Immature natural killer cell (primary cell): ENCODE results near the gene THAP5. TPM values are rescaled to one million over a fixed set of nuclear protein-coding genes. Genes with fewer than 3 reads are reported as not detected.

Experiments used
- DNase-seq, 3 donors: peaks; one replicate each; pipeline ENCODE4 v3.0.0; 2022; ENCODE audit warnings: mixed read lengths in 1 of 3
- H3K27ac Mint-ChIP-seq, 6 donors: one replicate each; pipeline ENCODE4 v1.8.0; 2020; ENCODE audit warnings: mixed read lengths in 6 of 6, mild to moderate bottlenecking in 5 of 6, inconsistent platforms in 4 of 6, moderate library complexity in 3 of 6
- H3K27me3 Mint-ChIP-seq, 3 donors: one replicate each; pipeline ENCODE4 v1.8.0; 2020 to 2021; ENCODE audit warnings: low read depth in 3 of 3, mild to moderate bottlenecking in 3 of 3, mixed read lengths in 3 of 3, moderate library complexity in 3 of 3, inconsistent platforms in 1 of 3
- H3K36me3 Mint-ChIP-seq, 3 donors: one replicate each; pipeline ENCODE4 v1.8.0; 2020; ENCODE audit warnings: mixed read lengths in 3 of 3, inconsistent platforms in 2 of 3, mild to moderate bottlenecking in 2 of 3
- H3K4me1 Mint-ChIP-seq, 2 donors: one replicate each; pipeline ENCODE4 v1.8.0; 2020; ENCODE audit warnings: inconsistent platforms in 2 of 2, mild to moderate bottlenecking in 2 of 2, mixed read lengths in 2 of 2, moderate library complexity in 1 of 2
- H3K4me3 Mint-ChIP-seq, 5 donors: one replicate each; pipeline ENCODE4 v1.8.0; 2020; ENCODE audit warnings: mild to moderate bottlenecking in 5 of 5, mixed read lengths in 5 of 5, inconsistent platforms in 3 of 5, moderate library complexity in 3 of 5
- H3K9me3 Mint-ChIP-seq, 6 donors: one replicate each; pipeline ENCODE4 v1.8.0; 2020; ENCODE audit warnings: mild to moderate bottlenecking in 6 of 6, mixed read lengths in 6 of 6, inconsistent platforms in 4 of 6, moderate library complexity in 3 of 6
- polyA plus RNA-seq, 3 donors: library from polyadenylated mRNA; unstranded; fragments of 300-500 nt; fragmentation: Illumina TruSeq; gene quantifications; one replicate each; pipeline ENCODE4 v1.2.3, GENCODE V29; 2021

Gene THAP5
- polyA plus RNA-seq, 3 donors from 2014 or later, result 5.5 to 21.3 (median 13.2) TPM

DNA sequence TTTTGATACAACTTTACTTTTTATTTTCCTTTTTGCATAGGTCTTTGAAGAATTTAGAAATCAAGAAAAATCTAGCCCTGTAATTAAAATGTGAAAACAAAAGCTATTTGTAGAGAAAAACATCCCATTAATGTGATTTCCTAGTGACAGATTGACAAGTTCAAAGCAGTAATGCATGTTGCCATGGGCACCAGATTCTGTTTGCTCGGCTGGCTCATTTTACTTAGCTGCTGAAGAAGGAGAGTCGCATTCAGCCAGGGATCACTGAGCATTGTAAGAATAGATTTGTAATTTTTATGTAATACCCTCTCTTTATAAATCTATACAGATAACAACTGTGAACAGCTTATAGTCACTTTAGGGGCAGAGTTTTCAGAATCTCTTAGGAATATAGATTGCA, 28.6 kb upstream of the THAP5 start:
- no peak overlapping the region for H3K27ac Mint-ChIP-seq
- H3K4me3 Mint-ChIP-seq, result no peak overlapping the region
- no peaks in the 10 kb centered on the region for H3K36me3 Mint-ChIP-seq

DNA sequence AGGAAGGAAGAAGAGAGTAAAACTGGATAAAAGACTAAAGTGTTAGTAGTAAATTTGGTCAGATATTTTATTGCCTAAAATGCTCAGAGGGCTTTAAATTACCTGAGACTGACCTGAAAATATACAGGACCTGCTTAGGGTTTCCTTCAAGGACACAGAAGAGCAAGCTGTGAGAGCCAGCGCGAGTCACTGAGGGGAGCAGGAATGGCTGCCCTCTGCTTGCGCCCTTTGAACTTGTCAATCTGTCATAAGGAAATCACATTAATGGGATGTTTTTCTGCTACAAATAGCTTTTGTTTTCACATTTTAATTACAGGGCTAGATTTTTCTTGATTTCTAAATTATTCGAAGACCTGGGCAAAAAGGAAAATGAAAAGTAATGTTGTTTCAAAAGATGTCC, 27.1 kb upstream of the THAP5 start:
- no peak for DNase-seq
- H3K4me1 Mint-ChIP-seq, result no peaks in the 10 kb centered on the region
- no peak overlapping the region for H3K27ac Mint-ChIP-seq
- peaks cover 0 to 3% (median 3%) of the 10 kb centered on the region in 3 donors for H3K36me3 Mint-ChIP-seq
- no peaks in the 10 kb centered on the region for H3K9me3 Mint-ChIP-seq
- H3K27me3 Mint-ChIP-seq, result peaks cover 0 to 17% (median 12%) of the 10 kb centered on the region in 3 donors
- H3K4me3 Mint-ChIP-seq, result no peak overlapping the region

More for the DNA sequence above, 28.6 kb upstream of the THAP5 start:
- Mint-ChIP-seq H3K4me1 (no peaks in the 10 kb centered on the region), H3K27me3 (peaks cover 2 to 19% (median 12%) of the 10 kb centered on the region in 3 donors), H3K9me3 (no peaks in the 10 kb centered on the region)
- DNase-seq, result no peak

DNA sequence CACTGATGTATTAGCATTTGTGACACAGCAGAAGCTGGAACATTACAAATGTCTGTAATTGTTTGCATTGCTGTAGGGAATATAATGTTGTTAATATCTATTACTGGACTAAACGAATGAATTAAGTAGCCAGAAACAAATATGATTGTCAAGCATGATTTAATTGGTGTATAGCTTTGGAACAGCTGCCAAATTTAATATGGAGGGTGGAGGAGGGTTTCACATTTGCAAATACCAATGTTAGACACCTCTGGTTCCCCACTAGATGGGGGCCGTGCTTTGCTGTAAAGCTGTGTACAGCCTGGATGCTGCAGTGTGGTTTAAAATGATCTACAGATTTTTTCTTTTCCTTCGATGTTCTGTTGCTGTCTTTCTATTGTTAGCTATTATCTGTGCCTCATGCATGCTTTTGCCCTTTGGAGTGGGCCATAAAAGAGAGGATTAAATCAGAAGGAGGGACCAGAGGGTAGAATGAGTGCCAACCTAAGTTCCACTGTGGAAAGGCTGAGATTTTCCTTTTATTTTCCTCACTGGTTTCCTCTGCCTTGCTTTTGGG, 23.2 kb upstream of the THAP5 start:
- H3K36me3 Mint-ChIP-seq, result peaks cover 0 to 8% (median 4%) of the 10 kb centered on the region in 3 donors
- no peaks in the 10 kb centered on the region for H3K9me3 Mint-ChIP-seq
- H3K27ac Mint-ChIP-seq, result no peak overlapping the region
- H3K4me1 Mint-ChIP-seq, result no peaks in the 10 kb centered on the region
- DNase-seq, result no peak
- peaks cover 2 to 5% (median 4%) of the 10 kb centered on the region in 3 donors for H3K27me3 Mint-ChIP-seq
- no peak overlapping the region for H3K4me3 Mint-ChIP-seq

DNA sequence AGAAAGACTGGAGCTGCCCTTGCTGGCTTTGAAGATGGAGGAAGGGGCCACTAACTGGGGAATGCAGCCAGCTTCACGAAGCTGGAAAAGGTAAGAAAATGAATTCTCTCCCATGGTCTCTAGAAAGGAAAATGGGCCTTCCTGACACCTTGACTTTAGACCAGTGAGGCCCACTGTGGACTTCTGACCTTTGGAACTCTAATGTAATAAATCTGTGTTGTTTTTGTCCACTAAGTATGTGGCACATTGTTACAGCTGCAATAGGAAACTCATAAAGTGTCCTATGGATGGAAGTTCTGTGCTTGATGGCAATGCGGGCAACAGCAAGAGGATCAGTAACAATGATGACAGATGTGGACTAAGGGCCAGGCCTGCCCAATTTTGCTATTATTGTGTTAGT, 21.1 kb upstream of the THAP5 start:
- Mint-ChIP-seq H3K36me3 (peaks cover 0 to 8% (median 4%) of the 10 kb centered on the region in 3 donors), H3K9me3 (no peaks in the 10 kb centered on the region), H3K27me3 (peaks cover 2 to 6% (median 3%) of the 10 kb centered on the region in 3 donors), H3K4me1 (no peaks in the 10 kb centered on the region), H3K4me3 (no peak overlapping the region), H3K27ac (no peak overlapping the region)
- no peak for DNase-seq

DNA sequence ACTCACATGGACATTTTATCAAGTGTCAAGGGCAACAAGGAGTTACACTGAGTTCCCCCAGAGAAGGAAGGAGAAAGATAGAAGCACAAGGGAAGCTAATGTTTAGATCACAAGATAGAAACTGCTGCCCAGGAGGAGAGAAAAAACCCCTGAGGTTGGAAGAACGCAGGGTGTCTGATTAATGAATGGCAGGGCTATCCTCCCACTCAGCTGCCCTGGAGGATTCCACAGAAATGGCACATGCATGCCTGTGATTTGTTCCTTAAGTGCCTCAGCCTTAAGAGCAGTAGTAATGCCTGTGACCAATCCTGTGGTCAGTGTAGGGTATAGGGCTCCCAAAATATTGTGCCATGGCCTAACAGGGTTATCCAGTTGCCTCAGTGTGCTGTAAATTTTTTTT, 20.4 kb upstream of the THAP5 start:
- DNase-seq, result no peak
- no peak overlapping the region for H3K4me3 Mint-ChIP-seq
- H3K4me1 Mint-ChIP-seq, result no peaks in the 10 kb centered on the region
- peaks cover 0 to 8% (median 4%) of the 10 kb centered on the region in 3 donors for H3K36me3 Mint-ChIP-seq
- H3K27ac Mint-ChIP-seq, result no peak overlapping the region
- peaks cover 2 to 6% (median 3%) of the 10 kb centered on the region in 3 donors for H3K27me3 Mint-ChIP-seq
- no peaks in the 10 kb centered on the region for H3K9me3 Mint-ChIP-seq

DNA sequence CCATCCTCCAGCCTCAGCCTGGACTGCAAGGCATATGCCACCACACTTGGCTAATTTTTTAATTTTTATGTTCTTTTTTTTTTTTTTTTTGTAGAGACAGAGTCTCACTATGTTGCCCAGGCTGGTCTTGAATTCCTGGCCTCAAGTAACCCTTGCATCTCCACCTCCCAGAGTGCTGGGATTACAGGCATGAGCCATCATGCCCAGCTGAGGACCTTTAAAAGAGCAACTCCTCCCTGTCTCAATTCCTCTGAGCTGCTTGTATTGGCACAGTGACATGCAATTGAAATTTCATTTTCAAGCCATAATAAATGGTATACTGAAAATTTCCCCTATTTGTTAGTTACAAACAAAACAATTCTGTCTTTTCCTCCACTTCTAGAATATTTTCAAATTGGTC, 19.7 kb upstream of the THAP5 start:
- no peaks in the 10 kb centered on the region for H3K9me3 Mint-ChIP-seq
- peaks cover 2 to 6% (median 3%) of the 10 kb centered on the region in 3 donors for H3K27me3 Mint-ChIP-seq
- no peak overlapping the region for H3K4me3 Mint-ChIP-seq
- no peak overlapping the region for H3K27ac Mint-ChIP-seq
- no peaks in the 10 kb centered on the region for H3K4me1 Mint-ChIP-seq
- no peak for DNase-seq
- peaks cover 0 to 8% (median 4%) of the 10 kb centered on the region in 3 donors for H3K36me3 Mint-ChIP-seq

DNA sequence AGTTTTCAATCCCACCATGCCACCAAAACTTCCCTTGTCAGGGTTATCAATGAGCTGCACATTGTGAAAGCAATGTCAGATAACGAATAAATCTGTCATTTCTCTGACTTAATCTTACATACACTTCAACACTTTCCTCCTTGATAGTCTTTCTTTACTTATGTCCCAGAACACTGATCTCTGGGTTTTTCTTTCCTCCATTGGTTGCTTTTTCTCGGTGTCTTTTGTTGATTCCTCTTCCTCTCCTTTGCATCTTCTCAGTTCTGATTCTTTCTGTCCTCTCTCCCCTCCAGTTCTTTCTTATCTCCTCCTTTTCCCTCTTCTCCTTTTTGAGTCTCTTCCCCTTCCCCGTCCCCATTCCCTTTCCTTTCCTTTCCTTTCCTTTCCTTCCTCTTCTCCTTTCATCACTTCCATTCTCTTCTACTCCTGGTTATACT, 16.8 kb upstream of the THAP5 start:
- DNase-seq, result no peak
- H3K4me3 Mint-ChIP-seq, result no peak overlapping the region
- H3K27me3 Mint-ChIP-seq, result peaks cover 2 to 6% (median 5%) of the 10 kb centered on the region in 3 donors
- no peaks in the 10 kb centered on the region for H3K4me1 Mint-ChIP-seq
- no peak overlapping the region for H3K27ac Mint-ChIP-seq
- H3K36me3 Mint-ChIP-seq, result peaks cover 0 to 3% (median 0%) of the 10 kb centered on the region in 3 donors
- H3K9me3 Mint-ChIP-seq, result no peaks in the 10 kb centered on the region

DNA sequence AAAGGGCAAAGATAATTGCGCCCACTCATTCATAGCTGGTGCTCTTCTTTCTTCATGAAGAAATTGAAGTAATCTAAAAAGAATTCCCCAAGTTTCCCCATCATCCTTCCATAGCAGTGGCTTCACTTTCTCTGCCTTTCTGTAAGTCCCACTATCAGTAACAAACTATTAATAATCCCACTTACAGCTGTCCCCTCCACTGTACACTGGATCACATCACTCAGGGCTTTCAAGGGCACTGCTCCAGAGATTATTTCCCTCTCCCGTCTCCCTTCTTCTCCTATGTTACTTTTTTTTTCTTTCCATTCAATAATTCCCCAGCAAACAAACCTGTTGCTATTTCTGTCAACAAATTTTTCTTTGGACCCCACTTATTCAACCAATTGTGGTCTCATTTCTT, 16.3 kb upstream of the THAP5 start:
- no peaks in the 10 kb centered on the region for H3K4me1 Mint-ChIP-seq
- peaks cover 0 to 3% (median 0%) of the 10 kb centered on the region in 3 donors for H3K36me3 Mint-ChIP-seq
- H3K27ac Mint-ChIP-seq, result peak overlapping the region in 1 of 6 donors; percentile 64
- no peak for DNase-seq
- H3K4me3 Mint-ChIP-seq, result no peak overlapping the region
- peaks cover 2 to 6% (median 4%) of the 10 kb centered on the region in 3 donors for H3K27me3 Mint-ChIP-seq
- no peaks in the 10 kb centered on the region for H3K9me3 Mint-ChIP-seq

DNA sequence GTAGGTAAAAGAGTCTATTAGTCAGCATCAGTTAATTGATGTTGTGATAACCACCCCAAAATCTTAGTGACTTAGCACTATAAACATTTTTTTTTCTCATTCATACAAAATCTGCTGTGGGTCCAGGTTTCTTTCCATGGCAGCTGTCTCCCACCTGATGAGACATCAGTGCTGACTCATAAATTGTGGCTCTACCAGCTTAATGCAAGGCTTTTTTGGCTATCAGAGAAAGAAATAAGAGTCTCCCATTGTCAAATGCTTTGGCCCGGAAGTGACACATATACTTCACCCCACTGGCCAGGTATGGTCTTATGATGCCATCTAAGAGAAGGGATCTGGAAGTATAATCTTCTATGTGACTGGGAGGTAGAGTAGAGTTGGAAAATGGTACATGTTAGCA, 14.7 kb upstream of the THAP5 start:
- no peak overlapping the region for H3K4me3 Mint-ChIP-seq
- DNase-seq, result no peak
- H3K9me3 Mint-ChIP-seq, result no peaks in the 10 kb centered on the region
- peaks cover 0 to 4% (median 0%) of the 10 kb centered on the region in 3 donors for H3K36me3 Mint-ChIP-seq
- H3K27me3 Mint-ChIP-seq, result peaks cover 0 to 6% (median 2%) of the 10 kb centered on the region in 3 donors
- no peak overlapping the region for H3K27ac Mint-ChIP-seq
- H3K4me1 Mint-ChIP-seq, result no peaks in the 10 kb centered on the region

DNA sequence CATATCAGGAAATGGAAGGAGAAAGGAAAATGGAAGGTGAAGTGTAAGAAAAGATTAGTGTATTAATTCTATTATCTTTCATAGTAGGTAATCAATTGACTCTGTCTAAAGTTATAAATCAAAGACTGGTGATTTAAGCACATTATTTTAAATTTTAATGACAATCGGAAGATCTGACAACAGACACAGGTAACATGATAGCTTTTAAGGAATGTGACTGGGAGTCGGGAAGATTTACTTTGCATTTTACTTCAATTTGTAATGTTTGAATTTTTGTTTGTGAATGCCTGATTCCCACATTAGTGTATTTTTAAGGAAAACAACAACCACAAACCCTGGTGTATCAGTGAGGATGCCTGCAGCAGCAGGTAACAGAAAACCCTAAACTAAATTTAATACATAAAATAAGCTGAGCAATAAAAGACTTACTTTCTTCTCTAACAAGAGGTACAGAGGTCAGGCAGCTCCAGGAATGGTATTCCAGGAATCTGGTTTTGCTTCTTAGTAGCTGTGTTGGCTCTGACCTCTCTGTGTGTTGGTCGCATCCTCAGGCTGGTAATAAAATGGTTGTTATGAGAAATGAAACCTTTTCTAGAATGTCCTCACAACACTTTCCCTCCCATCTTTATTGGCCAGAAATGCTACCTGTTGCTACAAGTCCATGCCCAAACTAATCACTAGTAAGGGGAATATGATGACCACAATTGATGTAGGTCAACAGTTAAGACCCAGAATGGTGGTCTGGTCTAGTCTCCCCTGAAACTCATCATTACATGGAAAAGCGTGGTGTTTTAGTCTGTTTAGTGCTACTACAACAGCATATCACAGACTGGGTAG, 12.4 kb upstream of the THAP5 start:
- Mint-ChIP-seq H3K4me3 (no peak overlapping the region), H3K9me3 (no peaks in the 10 kb centered on the region), H3K36me3 (peaks cover under 1 to 9% (median 5%) of the 10 kb centered on the region in 3 donors), H3K27ac (peak overlapping the region in 1 of 6 donors; percentile 62), H3K27me3 (peaks cover 0 to 2% (median 1%) of the 10 kb centered on the region in 3 donors), H3K4me1 (peaks cover 2 to 12% of the 10 kb centered on the region in 2 donors)
- no peak for DNase-seq

DNA sequence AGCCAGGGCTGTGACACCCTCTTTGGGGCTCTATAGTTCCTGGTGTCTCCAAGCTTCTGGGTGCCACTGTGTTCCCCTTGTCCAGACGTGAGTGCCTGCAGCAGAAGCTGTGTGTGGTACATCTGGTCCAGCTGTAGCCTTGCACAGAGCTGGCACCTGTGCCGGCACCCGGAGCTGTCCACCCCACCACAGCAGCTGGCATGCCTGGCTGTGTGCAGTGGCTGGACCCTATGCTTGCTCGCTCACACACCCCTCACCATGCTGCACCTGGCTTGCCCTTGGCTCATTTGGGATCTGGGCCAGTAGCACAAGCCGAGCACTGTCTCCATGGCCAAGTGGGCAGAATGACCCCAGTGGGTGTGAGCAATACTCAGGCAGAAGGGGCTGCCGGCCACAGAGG, 10.8 kb upstream of the THAP5 start:
- no peaks in the 10 kb centered on the region for H3K9me3 Mint-ChIP-seq
- H3K36me3 Mint-ChIP-seq, result peaks cover 5 to 12% (median 9%) of the 10 kb centered on the region in 3 donors
- H3K4me3 Mint-ChIP-seq, result no peak overlapping the region
- H3K27ac Mint-ChIP-seq, result no peak overlapping the region
- peaks cover 2 to 24% of the 10 kb centered on the region in 2 donors for H3K4me1 Mint-ChIP-seq
- H3K27me3 Mint-ChIP-seq, result peaks cover 0 to 2% (median 0%) of the 10 kb centered on the region in 3 donors
- no peak for DNase-seq

DNA sequence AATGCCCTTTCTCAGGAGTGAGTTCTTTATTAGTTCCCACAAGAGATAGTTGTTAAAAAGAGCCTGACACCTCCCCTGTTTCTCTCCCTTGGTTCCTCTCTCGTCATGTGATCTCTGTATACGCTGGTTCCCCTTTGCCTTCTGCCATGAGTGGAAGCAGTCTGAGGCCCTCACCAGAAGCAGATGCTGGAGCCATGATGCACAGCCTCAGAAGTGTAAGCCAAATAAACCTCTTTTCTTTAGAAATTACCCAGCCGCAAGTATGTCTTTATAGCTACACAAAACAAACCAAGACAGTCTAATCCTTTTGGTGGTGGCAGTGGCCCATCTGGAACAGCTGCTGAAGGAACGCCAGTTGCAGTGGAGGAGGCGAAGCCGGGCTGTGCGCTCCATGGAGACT, 9.4 kb upstream of the THAP5 start:
- no peak overlapping the region for H3K27ac Mint-ChIP-seq
- H3K9me3 Mint-ChIP-seq, result no peaks in the 10 kb centered on the region
- peaks cover 5 to 15% (median 9%) of the 10 kb centered on the region in 3 donors for H3K36me3 Mint-ChIP-seq
- peaks cover 0 to 4% (median 0%) of the 10 kb centered on the region in 3 donors for H3K27me3 Mint-ChIP-seq
- DNase-seq, result no peak
- no peak overlapping the region for H3K4me3 Mint-ChIP-seq
- peaks cover 8 to 38% of the 10 kb centered on the region in 2 donors for H3K4me1 Mint-ChIP-seq

DNA sequence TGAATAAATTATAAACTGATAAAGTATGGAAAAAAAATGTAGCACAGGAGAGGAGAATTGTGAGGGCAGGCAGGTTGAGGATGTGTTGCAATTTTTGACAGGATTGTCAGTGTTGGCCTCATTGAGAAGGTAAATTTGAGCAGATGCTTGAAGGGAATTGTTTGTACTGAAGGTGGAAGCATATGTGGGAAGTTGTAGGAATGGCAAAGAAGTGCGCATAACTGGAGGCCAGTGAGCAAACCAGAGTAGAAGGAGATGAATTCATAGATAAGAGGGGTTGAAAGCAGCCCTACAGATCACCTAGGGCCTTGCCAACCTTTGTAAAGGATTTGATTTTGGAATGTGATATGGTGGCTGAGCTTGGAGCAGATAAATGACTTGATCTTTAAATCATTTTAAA, 6.6 kb upstream of the THAP5 start:
- no peaks in the 10 kb centered on the region for H3K9me3 Mint-ChIP-seq
- H3K36me3 Mint-ChIP-seq, result peaks cover 5 to 19% (median 9%) of the 10 kb centered on the region in 3 donors
- H3K27ac Mint-ChIP-seq, result peak overlapping the region in 3 of 6 donors; percentile 3 to 48 (median 33)
- DNase-seq, result no peak
- H3K27me3 Mint-ChIP-seq, result peaks cover 0 to 2% (median 0%) of the 10 kb centered on the region in 3 donors
- peaks cover 20 to 66% of the 10 kb centered on the region in 2 donors for H3K4me1 Mint-ChIP-seq
- no peak overlapping the region for H3K4me3 Mint-ChIP-seq

DNA sequence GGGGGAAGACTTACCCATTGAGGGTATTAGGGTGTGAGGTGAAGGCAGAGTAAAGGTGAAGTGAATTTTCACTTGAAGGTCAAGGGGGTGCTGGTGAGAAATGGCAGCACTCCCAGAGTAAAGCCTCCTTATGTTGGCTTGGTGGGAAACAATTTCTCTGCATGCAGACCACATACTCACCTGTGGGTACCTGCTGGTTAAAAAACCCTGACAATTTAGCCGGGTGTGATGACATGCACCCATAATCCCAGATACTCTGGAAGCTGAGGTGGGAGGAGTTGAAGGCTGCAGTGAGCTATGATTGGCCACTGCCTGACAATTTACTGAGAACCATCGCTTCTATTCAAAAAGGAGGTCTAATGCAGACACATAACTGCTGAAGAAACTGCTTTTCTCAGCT, 5.7 kb upstream of the THAP5 start:
- no peaks in the 10 kb centered on the region for H3K9me3 Mint-ChIP-seq
- H3K36me3 Mint-ChIP-seq, result peaks cover 5 to 19% (median 9%) of the 10 kb centered on the region in 3 donors
- no peak overlapping the region for H3K4me3 Mint-ChIP-seq
- peaks cover 3 to 5% (median 4%) of the 10 kb centered on the region in 3 donors for H3K27me3 Mint-ChIP-seq
- no peak for DNase-seq
- peak overlapping the region in 1 of 6 donors; percentile 20 for H3K27ac Mint-ChIP-seq
- peaks cover 29 to 75% of the 10 kb centered on the region in 2 donors for H3K4me1 Mint-ChIP-seq
